ENCODE measurements around the gene MPND.

DNA sequence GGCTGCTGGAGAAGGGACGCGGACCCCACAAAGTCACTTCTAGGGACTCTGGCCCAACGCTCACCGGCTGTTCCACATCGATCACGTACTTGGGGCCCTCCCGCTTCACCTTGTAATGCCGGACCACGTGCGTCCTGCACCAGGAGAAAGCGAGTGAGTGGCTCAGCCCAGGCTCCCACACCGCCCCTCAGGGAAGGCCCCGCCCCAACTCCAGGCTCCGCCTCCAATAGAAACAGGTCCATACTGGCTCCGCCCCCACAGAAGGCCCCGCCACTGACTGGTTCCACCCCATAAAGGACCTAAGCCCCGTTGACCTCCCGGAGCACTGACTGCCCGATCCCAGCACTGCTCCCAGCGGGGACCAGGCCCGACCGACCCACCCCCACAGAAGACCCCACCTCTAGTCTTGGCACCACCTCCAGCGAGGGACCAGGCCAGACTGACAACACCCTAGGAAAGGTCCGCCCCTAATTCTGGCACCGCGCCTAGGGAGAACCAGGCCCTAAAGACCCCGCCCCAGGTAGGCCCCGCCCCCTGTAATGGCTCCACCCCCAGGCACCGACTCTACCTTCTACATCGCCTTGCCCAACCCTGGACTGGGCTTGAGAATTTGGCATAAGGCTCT, 16.0 kb upstream of the MPND start:
- TF ChIP-seq POLR2AphosphoS5 (IDR thresholded peaks at IDR 0.05) (no peak), POLR2A (IDR thresholded peaks at IDR 0.05) (no peak)
- TF ChIP-seq, protein P1, sequence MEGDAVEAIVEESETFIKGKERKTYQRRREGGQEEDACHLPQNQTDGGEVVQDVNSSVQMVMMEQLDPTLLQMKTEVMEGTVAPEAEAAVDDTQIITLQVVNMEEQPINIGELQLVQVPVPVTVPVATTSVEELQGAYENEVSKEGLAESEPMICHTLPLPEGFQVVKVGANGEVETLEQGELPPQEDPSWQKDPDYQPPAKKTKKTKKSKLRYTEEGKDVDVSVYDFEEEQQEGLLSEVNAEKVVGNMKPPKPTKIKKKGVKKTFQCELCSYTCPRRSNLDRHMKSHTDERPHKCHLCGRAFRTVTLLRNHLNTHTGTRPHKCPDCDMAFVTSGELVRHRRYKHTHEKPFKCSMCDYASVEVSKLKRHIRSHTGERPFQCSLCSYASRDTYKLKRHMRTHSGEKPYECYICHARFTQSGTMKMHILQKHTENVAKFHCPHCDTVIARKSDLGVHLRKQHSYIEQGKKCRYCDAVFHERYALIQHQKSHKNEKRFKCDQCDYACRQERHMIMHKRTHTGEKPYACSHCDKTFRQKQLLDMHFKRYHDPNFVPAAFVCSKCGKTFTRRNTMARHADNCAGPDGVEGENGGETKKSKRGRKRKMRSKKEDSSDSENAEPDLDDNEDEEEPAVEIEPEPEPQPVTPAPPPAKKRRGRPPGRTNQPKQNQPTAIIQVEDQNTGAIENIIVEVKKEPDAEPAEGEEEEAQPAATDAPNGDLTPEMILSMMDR (IDR thresholded peaks at IDR 0.05): no peak
